Endometrial microvascular endothelial cells (primary cell): ENCODE data around the gene CTSE. TPM values are rescaled to one million over a fixed set of nuclear protein-coding genes. Genes with fewer than 3 reads are reported as not detected.

Experiments used
- in situ Hi-C: cut with HindIII; loops from 2 replicates; pipeline ENCODE4 v1.10.0; 2017; ENCODE audit warnings: low sequenced_read_pairs, low pct_unique_long_range_greater_than_20kb; ENCODE audit errors: inconsistent ontology term
- total RNA-seq: library from RNA; depleted of rRNA; stranded (reverse); fragments of >200 nt; gene quantifications from one replicate; pipeline ENCODE4 v1.2.3, GENCODE V29; 2015; ENCODE audit errors: inconsistent ontology term

CTSE gene
- total RNA-seq, 1 donor from 2014 or later = not detected

GRCh38 chr1:206022766-206023165 is 929 bp downstream of the CTSE start:
- in situ Hi-C loops = no loop called here

DNA sequence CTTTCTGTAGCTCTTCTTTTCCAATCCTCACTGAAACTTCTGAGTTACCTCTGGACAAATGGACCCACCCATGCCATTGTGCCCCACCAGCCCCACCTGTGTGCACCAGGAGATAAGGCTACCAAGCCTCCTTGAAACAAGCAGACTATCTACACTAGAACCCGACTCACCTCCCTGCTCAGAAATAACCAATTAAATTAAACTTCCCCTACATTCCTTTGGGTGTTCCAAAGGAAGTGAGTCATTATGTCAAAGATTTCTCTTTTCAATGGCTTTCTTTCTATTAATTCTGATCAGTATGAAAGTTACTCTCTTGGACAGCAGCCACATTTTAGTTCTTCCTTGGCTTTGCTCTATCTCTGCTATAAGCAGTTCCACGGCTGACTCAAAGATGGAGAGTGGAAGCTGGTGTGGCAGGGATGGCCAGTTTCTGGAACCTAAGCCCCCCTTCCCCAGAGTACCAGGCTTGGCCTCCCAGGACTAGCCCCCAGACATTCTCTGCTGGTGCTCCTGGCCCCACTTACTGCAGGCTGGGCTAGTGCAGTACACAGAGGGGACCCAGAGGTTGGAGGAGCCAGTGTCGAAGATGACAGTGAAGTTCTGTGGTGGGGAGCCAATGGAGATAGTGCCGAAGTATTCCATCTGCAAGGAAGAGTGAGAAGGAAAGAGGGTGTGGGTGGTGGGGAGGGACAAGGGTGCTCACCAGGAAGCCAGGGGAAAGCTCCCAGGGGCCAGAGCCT is 1.9 kb downstream of the CTSE start:
- in situ Hi-C loops = no loop called here

DNA sequence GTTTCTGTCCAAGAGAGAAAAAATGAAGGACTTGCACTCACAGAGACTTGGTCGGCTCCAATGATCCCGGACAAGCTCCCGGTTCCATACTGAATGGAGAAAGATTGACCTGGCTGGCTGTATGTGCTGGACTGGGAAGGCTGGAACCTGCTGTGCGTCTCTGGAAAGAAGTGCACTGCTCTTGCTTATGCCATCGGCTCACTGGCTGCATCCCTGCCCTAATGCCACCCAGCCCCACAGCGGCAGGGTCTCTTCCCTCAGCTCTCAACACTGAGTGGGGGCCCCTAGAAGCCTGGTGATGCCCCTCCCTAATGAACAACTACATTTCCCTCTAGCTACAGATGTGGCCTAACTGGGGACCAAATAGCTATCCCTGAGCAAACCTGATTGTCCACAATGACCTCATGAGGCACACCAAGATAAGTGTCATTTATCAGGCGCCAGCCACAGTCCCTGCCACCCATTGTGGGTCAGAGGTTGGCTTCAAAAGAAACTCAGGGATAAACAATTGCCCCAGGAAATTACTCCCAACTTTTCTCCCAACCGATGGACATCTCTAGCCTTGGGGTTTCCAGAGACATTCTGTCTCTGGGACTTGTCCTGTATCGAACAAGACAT is 2.6 kb downstream of the CTSE start:
- in situ Hi-C loops = no loop called here

DNA sequence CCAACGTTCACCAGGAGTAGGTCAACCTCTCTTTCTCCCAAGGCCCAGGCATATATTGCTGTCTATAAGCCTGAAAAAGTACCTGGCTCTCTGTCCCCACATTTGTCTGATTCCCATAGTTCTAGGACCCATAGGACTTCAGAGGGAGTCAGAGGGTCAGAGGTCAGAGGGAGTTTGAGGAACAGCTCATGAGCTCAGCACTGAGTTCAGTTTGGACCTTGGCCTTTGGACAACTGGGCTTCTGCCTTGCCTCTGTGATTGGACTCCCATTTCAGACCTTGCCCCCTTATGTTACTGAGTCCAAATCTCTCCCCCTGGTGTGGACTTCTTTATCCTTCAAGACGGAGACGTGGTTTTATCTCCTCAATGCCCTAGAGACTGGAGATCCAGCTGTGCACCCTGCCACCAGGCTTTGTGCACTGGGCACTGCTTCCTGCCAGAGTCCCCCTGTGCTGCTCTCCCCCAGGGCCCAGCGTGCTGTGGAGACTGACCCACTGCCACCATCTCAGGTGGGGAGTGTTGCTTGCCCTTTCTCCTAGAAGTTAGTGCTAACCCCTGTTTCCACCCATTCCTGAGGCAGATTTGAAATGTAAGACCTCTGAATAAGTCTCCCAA is 3.2 kb downstream of the CTSE start:
- in situ Hi-C loops = no loop called here

DNA sequence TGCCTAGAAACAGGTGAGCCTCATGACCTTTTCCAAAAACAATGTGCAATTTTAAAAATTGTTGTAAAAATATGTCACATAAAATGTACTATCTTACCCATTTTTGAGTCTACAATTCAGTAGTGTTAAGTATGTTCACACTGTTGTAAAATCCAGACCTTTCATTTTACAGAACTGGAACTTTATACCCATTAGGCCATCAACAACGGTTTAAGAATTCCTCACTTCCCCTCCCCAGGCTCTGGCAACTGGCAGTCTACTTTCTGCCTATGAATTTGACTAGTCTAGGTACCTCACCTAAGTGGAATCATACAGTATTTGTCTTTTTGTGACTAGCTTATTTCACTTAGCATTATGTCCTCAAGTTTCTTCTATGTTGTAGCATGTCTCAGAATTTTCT is 8.6 kb downstream of the CTSE start:
- in situ Hi-C loops = no loop called here

- in situ Hi-C loops = no loop called here
Measured at GRCh38 chr1:206014601-206015000, 9.1 kb downstream of the CTSE start.

DNA sequence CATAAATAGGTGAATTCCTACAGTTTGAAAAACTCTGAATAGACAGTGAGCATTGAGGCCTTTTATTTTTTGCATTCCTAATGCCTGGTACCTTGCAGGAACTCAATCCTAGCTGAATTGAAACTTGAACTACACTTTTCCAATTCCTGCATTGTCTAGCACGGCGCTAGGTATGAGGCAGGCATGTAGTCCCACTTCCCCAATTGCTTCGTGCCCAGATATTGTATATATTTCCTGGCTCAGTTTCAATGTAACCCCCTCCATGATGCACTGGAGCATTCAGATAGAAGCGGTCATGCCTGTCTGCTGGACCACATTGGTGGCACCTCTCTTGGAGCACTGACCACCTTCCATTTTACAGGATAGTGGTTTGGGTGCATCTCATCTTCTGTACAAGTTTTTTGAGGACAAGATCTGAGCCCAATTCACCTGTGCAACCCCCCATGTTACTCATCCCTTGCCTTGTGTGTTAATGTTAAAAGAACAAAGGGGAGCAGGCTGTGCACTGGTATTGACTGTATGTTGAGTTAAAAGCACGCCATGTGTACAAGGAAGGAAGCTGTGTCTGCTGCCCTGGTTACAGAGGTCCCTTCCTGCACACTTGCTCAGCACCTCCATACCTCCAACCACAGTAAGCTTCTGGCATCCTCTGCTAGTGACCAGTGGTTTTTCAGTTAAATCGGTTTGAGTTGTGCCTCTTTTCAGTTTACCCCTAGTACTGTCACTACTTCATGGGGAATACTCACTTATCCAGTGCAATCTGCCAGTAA is 10.5 kb downstream of the CTSE start:
- in situ Hi-C loops = no loop called here

- in situ Hi-C loops = no loop called here
Measured at GRCh38 chr1:206012086-206012859, 11.4 kb downstream of the CTSE start.

GRCh38 chr1:206011057-206011456 is 12.6 kb downstream of the CTSE start:
- in situ Hi-C loops = no loop called here

GRCh38 chr1:206010060-206010459 is 13.6 kb downstream of the CTSE start:
- in situ Hi-C loops = no loop called here

GRCh38 chr1:206006946-206007345 is 16.7 kb downstream of the CTSE start:
- in situ Hi-C loops = no loop called here

DNA sequence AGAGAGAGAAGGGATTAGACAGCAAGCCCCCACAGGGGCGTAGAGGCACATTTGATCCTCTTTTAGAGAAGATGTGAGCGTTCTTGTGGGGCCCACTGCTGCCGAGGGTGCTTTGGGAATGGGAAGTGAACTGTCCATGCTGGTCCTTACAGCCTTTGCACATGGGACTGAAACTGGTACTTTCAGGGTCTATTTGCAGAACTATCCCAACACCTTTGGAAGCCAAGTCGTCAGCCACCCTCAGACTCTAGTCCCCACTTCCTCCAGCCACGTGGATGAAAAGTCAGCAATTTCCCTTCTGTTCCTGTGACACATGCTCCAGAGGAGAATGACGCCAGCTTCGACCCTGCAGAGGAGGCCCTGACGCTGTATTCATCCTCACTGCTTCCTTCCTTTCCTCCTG is 17.9 kb downstream of the CTSE start:
- in situ Hi-C loops = no loop called here

DNA sequence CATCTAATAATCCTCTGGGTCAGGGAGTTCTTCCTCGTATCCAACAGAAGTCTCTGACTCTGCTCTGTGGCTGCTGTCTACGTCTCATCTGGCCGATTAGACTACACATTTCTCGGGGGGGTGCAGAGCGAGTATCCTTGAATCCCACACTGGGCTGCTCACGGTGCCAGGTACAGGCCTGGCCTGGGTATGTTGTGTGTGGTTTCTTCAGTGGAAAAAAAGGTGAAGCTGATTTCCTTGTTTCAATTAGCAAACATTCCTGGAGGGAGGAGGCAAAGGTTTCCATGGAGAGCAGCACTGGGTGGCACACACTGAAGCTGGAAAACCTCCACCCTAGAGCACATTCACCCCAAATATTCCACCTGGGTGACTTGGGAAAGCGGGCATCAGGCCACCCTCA is 18.5 kb downstream of the CTSE start:
- in situ Hi-C loops = no loop called here

DNA sequence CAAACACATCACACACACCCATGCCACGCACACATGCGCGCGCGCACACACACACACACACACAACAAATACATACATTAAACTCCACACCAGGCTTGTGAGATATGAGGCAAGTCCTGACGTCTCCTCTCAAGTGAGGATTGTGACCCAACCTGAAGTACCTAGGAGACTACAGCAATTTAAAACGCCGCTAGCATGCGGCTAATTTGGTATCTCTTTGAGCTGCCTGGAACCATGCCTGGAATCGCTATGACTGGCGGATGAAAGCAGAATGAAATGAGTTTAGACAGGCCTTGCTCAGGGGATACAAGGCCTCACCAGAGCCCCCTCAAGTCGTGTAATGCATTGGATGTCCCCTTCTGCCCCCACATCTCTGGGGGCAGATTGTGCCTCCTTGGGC is 18.9 kb downstream of the CTSE start:
- in situ Hi-C loops = no loop called here

GRCh38 chr1:206003854-206004800 is 19.6 kb downstream of the CTSE start:
- in situ Hi-C loops = no loop called here

DNA sequence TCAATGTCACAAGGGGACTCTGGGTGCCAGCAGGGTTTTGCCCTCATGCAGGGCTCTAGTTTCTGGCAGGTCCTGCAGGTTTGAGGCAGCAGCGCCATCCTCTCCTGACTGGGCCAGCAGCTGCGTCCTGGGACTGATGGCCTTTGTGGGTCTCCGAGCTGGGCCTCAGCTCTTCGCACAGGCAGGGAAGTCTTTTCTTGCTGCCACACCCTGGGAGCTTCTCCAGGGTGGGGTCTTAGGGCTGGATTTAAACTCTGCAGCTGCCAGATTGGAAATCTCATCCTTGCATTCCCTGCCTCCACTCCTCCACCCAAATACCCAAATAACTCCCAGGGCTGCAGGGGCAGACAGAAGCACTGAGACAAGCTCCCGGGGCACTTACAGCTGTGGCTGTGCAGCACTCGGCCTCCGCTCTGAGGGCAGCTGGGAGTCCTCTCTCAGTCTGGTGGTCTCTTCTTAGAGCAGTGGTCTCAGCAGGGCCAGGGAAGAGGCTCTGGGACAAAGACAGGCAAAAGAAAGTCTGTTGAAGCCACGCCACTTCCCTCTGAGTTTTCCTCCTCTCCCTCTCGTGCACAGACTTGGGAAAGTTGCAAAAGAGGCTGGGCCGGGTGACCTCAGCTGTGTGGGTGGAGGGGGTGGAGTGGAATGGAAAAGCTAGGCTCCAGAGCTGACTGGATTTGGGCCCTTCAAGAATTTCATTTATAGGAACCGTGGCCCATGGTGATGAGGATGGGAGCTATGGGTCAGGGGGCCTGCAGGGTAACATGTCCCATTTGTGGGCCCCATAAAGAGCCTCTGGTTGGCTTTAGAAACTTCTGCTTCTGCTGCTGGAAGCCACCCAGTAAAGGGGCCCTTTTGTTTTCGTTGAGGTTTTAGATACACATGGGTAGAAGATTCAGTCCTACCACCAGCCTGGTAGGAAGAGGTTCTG is 20.6 kb downstream of the CTSE start, which contains the start of gene RAB7B:
RAB7B (minus strand) TSS at position 525 of the 931 bp plus-strand sequence. CDS start 9,260 bp downstream, outside the sequence.
- in situ Hi-C loops = no loop called here

GRCh38 chr1:206002160-206002559 is 21.5 kb downstream of the CTSE start:
- in situ Hi-C loops = no loop called here
